GM18499 (cell line): Measurements from ENCODE around the gene MFSD6L.

ENCODE experiments used
- ATAC-seq: cut with Tn5 transposase; IDR thresholded peaks from one replicate; pipeline ENCODE4 v1.9.1; 2021; ENCODE audit warnings: moderate number of reproducible peaks; ENCODE audit not compliant: insufficient read depth, unreplicated experiment

The MFSD6L gene

GRCh38 chr17:8798846-8799569, at the start of gene MFSD6L:
Gene MFSD6L, minus strand, starts transcription at chr17:8799365. Its CDS starts 245 bp downstream, at chr17:8799120.
- no peak for ATAC-seq

- no peak for ATAC-seq
Measured at GRCh38 chr17:8847891-8848290, 48.7 kb upstream of the MFSD6L start.

GRCh38 chr17:8846768-8847211, 47.6 kb upstream of the MFSD6L start:
- no peak for ATAC-seq

GRCh38 chr17:8844229-8845218, 45.4 kb upstream of the MFSD6L start:
- ATAC-seq: no peak

GRCh38 chr17:8843344-8843743, 44.2 kb upstream of the MFSD6L start:
- no peak for ATAC-seq

- no peak for ATAC-seq
Measured at GRCh38 chr17:8841844-8842243, 42.7 kb upstream of the MFSD6L start.

GRCh38 chr17:8839410-8839935, 40.3 kb upstream of the MFSD6L start:
- no peak for ATAC-seq

- ATAC-seq: no peak
Measured at GRCh38 chr17:8838551-8839095, 39.5 kb upstream of the MFSD6L start.

GRCh38 chr17:8837563-8838075, 38.5 kb upstream of the MFSD6L start:
- no peak for ATAC-seq

- ATAC-seq: no peak
Measured at GRCh38 chr17:8836821-8837562, 37.8 kb upstream of the MFSD6L start.

- no peak for ATAC-seq
Measured at GRCh38 chr17:8835631-8836364, 36.6 kb upstream of the MFSD6L start.

GRCh38 chr17:8835106-8835505, 35.9 kb upstream of the MFSD6L start:
- ATAC-seq: no peak

- ATAC-seq: no peak
Measured at GRCh38 chr17:8832711-8833352, 33.7 kb upstream of the MFSD6L start.

GRCh38 chr17:8831234-8831849, 32.2 kb upstream of the MFSD6L start:
- no peak for ATAC-seq

- ATAC-seq: no peak
Measured at GRCh38 chr17:8830141-8830540, 31.0 kb upstream of the MFSD6L start.

GRCh38 chr17:8829036-8829941, 30.1 kb upstream of the MFSD6L start:
- no peak for ATAC-seq

GRCh38 chr17:8828517-8828875, 29.3 kb upstream of the MFSD6L start:
- ATAC-seq: no peak
